Measurements from ENCODE around the gene AFG1L.
"Not testable (repeated sequence)": the region's sequence is repeated elsewhere in the genome, so short reads cannot be mapped to it uniquely, and the experiment has no call there.

- not testable (repeated sequence) for TF ChIP-seq FOXK2 (IDR thresholded peaks at IDR 0.05); SP1 (IDR thresholded peaks at IDR 0.05); SUZ12 (IDR thresholded peaks at IDR 0.05); BHLHE40 (IDR thresholded peaks at IDR 0.05; ENCODE audit: borderline replicate concordance); HDGF (IDR thresholded peaks at IDR 0.05; ENCODE audit: borderline replicate concordance); FOXM1 (IDR thresholded peaks at IDR 0.05; ENCODE audit: borderline replicate concordance)
Measured at GRCh38 chr6:108416047-108416833, 121.4 kb downstream of the AFG1L start.

All from HEK293T (cell line).